ENCODE measurements around the gene NR3C2.

Gene NR3C2

DNA sequence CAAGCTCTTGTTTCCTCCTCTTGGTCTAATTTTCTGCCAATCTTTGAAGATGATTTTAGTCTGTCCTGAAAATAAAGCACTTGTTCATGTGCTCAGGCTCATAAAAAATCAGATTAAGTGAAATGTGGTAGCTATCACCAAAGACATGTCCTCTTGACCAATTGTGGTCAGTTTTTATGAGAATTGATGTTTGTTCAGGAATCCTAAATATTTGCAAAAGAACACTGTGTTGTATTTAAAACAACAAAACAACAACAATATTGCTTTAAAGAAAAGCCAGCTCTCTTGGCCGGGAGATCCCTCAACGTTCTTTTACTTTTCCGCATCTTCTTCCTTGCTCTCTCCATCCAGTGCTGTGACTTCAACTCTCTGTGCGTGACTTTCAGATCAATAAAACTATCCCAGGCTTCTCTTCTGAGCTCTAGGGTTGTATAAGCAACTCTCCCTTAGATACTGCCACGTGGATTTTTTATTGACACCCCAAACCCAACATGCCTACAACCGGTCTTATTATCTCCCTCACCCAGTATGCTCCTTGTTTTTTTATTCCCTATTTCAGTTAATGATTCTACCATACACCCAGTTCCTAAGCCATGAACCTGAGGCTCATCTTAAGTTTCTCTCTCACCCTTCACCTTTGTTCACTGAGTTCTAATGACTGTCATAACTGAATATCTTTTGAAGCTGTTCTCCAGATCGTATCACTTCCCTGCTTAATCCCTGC, 400.4 kb downstream of the NR3C2 start:
- no peak for DNase-seq

DNA sequence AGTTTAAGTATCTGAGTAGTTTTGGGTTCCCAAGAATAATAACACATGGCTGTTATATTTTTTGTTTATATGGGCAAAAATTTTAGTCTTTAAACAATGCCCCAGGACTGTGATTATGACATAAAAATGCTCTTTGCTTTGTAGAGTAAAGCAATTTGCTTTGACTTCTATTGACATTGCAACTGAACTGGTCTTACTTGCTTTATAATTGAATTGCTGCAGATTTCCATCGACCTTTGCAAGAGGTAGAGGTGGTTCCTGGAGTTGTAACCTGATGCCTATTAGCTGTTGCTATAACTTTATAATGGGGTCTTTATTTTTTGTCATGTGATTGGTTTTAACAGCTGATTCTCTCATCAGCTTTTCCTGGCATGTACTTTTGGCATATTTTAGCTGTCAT, 407.4 kb downstream of the NR3C2 start:
- DNase-seq: no peak

DNA sequence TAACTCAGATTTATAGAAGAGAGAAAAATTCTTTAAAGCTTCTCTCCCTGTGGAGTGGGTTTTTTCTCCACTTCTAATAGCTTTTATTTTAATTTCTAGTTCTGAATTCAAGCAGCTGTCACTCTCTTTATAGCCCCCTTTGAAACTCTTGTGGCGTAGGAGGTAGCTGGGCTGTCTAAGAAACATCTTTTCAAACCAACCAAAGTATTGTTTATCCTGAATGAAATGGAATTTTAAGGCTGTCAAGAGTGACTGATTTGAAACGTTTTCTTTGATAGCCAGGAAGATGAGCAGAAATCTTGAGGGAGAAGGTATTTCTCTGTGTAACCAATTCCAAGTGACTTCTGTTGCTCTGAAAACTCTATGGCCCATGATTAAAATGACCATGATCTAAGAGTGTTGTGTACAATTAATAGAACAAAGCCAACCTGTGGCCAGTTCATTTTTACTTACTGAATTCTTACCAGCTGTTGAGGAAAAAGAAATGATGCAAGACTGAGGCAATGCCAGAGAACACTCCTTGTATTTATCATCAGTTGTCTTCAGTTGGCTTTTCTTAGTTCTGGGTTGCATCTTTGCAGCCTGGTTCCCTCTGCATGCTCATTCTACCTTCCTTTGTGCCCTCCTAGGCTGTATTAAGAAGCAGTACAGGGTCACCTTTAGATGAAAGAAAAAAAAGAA, 411.9 kb downstream of the NR3C2 start:
- DNase-seq: peak in 1 of 5 donors; percentile 32

DNA sequence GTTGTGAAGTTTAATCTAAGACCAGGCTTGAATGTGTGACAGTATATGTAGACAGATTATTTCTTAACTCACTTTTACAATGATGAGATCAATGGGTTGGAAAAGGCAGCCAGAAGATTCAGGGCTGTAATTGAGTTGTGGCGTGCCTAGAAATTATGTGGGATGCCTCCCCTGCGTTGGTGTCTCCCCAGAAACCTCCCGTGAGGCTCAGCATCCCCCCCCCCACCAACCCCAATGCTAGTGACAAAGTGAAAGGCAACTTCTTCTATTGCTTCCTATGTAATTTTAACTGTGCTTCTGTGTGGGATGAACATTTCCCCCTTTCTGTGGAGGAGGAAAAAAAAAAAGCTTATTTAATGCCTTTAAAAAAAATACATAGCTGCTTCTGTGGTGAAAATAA, 412.4 kb downstream of the NR3C2 start:
- DNase-seq: no peak
